Kidney epithelial cell (primary cell): ENCODE data around the gene PLPPR1. TPM values are rescaled to one million over a fixed set of nuclear protein-coding genes. Genes with fewer than 3 reads are reported as not detected.
"Not testable (repeated sequence)": the region's sequence is repeated elsewhere in the genome, so short reads cannot be mapped to it uniquely, and the experiment has no call there.

ENCODE experiments used
- DNase-seq: peaks from one replicate; pipeline ENCODE4 v3.0.0-alpha.2; 2010; ENCODE audit warnings: low read depth
- H3K27me3 ChIP-seq: 2 replicates; pipeline ENCODE4 v1.6.0; 2011; ENCODE audit warnings: low read length; ENCODE audit not compliant: control insufficient read depth, insufficient read depth
- H3K36me3 ChIP-seq: 2 replicates; pipeline ENCODE4 v1.5.1; 2011; ENCODE audit warnings: low read length; ENCODE audit not compliant: control insufficient read depth, insufficient read depth
- H3K4me3 ChIP-seq: 2 replicates; pipeline ENCODE4 v1.5.1; 2011; ENCODE audit warnings: low read depth, mild to moderate bottlenecking, control low read depth, low read length
- CTCF ChIP-seq: IDR thresholded peaks from 2 replicates; pipeline ENCODE4 v1.5.1; 2011; ENCODE audit warnings: mild to moderate bottlenecking, moderate library complexity, low read length, control low read depth, inconsistent platforms; ENCODE audit not compliant: insufficient read depth, poor library complexity, severe bottlenecking
- total RNA-seq: library from RNA; depleted of rRNA; stranded (reverse); fragments of >200 nt; gene quantifications from 2 replicates; pipeline ENCODE4 v1.2.3, GENCODE V29; 2015

The PLPPR1 gene
- total RNA-seq, 1 donor from 2014 or later = 0.08 TPM

- no peaks in the 10 kb centered on the region for H3K27me3 ChIP-seq
- no peak overlapping the region for H3K4me3 ChIP-seq
- no peak for TF ChIP-seq CTCF
- no peaks in the 10 kb centered on the region for H3K36me3 ChIP-seq
- DNase-seq = no peak
These were observed 246.6 kb downstream of the PLPPR1 start for GRCh38 chr9:101274971-101275768.

GRCh38 chr9:101275769-101276250 lies 247.3 kb downstream of the PLPPR1 start:
- Histone ChIP-seq H3K36me3 (no peaks in the 10 kb centered on the region), H3K4me3 (no peak overlapping the region), H3K27me3 (no peaks in the 10 kb centered on the region)
- TF ChIP-seq CTCF = no peak
- no peak for DNase-seq

- not testable (repeated sequence) for DNase-seq, H3K27me3 ChIP-seq, H3K4me3 ChIP-seq, H3K36me3 ChIP-seq
These were observed 262.5 kb downstream of the PLPPR1 start for GRCh38 chr9:101291043-101291442.

GRCh38 chr9:101299901-101300300 lies 271.4 kb downstream of the PLPPR1 start:
- no peak for DNase-seq
- TF ChIP-seq CTCF = no peak
- Histone ChIP-seq H3K27me3 (no peaks in the 10 kb centered on the region), H3K36me3 (no peaks in the 10 kb centered on the region), H3K4me3 (no peak overlapping the region)

GRCh38 chr9:101307051-101307450 lies 278.5 kb downstream of the PLPPR1 start:
- no peaks in the 10 kb centered on the region for H3K36me3 ChIP-seq
- no peak for DNase-seq
- H3K4me3 ChIP-seq = no peak overlapping the region

More at GRCh38 chr9:101307051-101307450, 278.5 kb downstream of the PLPPR1 start:
- no peak for TF ChIP-seq CTCF
- H3K27me3 ChIP-seq = no peaks in the 10 kb centered on the region
